ENCODE data around the gene MTERF4. TPM values are rescaled to one million over a fixed set of nuclear protein-coding genes. Genes with fewer than 3 reads are reported as not detected.

MTERF4 gene
- total and polyA plus RNA-seq, 2 of the 8 experiments (the other 6 are each of a cell fraction or from before 2014, with no cell fraction given) = 25.9 to 28.5 TPM

DNA sequence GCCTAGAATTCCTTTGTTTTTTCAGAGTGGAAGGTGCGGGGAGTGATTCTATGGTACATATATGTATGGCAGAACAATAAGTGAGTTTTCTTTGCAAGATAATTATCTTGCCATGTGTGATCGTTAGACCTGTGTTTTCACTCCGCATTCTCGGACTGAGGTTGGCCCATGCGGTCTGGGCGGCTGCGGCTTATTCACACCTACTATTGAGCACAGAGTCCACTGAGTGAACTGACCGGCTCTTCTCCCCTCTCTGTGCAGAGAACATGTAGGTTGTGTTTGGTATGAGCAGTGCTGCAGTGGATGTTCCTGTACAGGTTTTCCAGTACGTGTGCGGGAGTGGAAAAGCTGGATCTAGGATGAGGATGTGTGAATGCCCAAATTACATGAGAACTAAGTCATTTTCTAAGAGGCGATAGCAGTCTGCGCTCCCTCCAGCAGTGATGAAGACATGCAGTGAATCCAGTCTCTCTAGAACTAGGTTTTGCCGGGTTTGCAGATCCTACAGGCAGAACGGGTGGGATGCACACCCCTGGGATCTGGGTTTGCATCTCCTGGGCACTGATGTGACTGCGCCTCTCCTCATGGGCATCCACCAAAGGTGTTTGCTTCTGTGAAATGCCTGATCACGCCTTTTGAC is 27.1 kb downstream of the MTERF4 start (continued):
- TF ChIP-seq EGR1 (IDR thresholded peaks at IDR 0.05; ENCODE audit: borderline replicate concordance, low read depth, low read length) = no peak

All from H1 (cell line).